ENCODE measurements around the gene GRIK3. TPM values are rescaled to one million over a fixed set of nuclear protein-coding genes. Genes with fewer than 3 reads are reported as not detected.

The GRIK3 gene
- total and polyA plus RNA-seq, 12 donors = 0.09 to 3.1 (median 0.69) TPM

DNA sequence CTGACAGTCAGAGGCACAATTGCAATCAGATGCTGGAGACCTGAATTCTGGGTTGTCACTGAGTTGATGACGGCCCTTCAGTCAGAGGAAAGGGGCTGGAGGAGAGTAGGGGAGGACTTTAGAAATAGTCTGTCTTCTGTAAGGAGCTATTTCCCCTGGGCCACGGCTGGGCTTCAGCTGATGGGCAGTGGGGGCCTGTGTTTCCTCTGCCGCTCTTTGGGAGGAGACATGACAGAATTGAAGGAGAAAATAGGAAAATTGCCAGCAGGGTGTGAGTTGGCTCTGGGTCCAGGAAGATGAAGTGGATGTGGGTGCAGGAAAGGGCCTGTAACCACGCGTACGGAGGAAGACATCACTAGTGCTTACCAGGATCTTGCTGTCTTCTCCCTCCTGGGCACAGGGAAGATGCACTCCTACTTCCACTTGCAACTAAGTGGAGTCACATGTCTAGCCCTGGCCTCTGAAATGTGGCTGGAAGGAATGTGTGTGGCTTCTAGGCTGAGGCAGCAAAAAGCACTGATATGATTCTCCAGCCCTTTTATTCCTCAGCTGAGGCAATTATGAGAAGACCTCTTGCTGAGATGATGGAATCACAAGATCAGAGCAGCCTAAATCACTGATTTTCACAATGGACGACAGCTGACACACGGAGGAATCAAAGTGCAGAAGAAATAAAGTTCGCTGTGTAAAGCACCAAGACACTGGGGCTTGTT lies 250.0 kb downstream of the GRIK3 start:
- H3K36me3 ChIP-seq (replicated peaks in 1 of 2) = no peaks in the 10 kb centered on the region
- TF ChIP-seq POLR2A (IDR thresholded peaks at IDR 0.05) = no peak
- TF ChIP-seq, protein P1, sequence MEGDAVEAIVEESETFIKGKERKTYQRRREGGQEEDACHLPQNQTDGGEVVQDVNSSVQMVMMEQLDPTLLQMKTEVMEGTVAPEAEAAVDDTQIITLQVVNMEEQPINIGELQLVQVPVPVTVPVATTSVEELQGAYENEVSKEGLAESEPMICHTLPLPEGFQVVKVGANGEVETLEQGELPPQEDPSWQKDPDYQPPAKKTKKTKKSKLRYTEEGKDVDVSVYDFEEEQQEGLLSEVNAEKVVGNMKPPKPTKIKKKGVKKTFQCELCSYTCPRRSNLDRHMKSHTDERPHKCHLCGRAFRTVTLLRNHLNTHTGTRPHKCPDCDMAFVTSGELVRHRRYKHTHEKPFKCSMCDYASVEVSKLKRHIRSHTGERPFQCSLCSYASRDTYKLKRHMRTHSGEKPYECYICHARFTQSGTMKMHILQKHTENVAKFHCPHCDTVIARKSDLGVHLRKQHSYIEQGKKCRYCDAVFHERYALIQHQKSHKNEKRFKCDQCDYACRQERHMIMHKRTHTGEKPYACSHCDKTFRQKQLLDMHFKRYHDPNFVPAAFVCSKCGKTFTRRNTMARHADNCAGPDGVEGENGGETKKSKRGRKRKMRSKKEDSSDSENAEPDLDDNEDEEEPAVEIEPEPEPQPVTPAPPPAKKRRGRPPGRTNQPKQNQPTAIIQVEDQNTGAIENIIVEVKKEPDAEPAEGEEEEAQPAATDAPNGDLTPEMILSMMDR (IDR thresholded peaks at IDR 0.05) = no peak
- no peaks in the 10 kb centered on the region for H3K9me3 ChIP-seq (replicated peaks in 1 of 3)
- no peaks in the 10 kb centered on the region for H3K27me3 ChIP-seq
- no peaks in the 10 kb centered on the region for H3K4me1 ChIP-seq (replicated peaks in 1 of 2)
- 74 to 80% (median 77%) methylated on average over 9 of the region's 9 CpGs for WGBS, 4 donors
- DNase-seq = no peak
- no peak overlapping the region for H3K4me3 ChIP-seq
- intact Hi-C loops (cut with DNase I) = no loop called here
- no peak overlapping the region for H3K27ac ChIP-seq

DNA sequence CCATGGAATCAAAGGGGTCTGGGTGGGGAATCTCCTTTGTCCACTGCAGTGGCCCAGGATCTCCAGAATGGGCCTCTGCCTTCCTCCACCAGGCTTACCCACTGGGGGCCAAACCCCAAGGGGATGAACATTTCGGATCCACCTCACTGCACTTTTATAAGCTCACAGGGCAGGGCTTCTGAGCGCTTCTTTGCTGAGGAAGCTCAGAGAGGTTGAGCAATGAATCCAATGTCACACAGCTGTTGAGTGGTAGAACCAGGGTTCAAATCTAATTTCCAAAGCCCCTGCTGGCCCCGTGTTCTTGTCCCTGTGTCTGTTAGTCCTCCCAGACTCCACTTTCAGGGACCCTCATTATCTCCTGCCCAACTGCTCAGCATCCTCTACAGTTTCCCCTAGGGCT lies 250.8 kb downstream of the GRIK3 start:
- Histone ChIP-seq H3K27me3 (no peaks in the 10 kb centered on the region), H3K4me3 (no peak overlapping the region), H3K4me1 (replicated peaks in 1 of 2) (no peaks in the 10 kb centered on the region), H3K27ac (no peak overlapping the region), H3K36me3 (replicated peaks in 1 of 2) (no peaks in the 10 kb centered on the region), H3K9me3 (replicated peaks in 1 of 3) (no peaks in the 10 kb centered on the region)
- intact Hi-C loops (cut with DNase I) = no loop called here
- TF ChIP-seq, protein P1 (IDR thresholded peaks at IDR 0.05) = no peak
- no peak for TF ChIP-seq POLR2A (IDR thresholded peaks at IDR 0.05)
- 71 to 93% (median 87%) methylated on average over 3 of the region's 3 CpGs for WGBS, 4 donors
- no peak for DNase-seq

DNA sequence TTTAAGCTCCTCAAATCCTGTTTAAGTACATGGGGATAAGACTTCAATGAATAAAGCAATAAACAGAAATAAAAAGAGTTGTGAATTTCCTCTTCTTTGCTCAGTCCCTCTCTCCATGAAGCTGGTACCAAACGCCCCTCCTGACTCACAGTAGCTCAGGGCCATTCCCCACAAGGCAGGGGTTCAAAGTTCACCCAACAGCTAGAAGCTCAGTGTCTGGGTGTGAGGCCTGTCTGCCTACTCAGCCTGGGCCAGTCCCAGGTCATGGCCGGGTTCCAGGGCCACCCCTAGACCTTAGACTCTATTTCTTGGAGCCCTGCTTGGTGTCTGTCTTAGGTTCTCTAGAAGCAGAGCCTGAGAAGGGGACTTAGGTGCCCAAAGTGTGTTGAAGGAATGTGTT lies 251.5 kb downstream of the GRIK3 start:
- H3K4me3 ChIP-seq = no peak overlapping the region
- no peak for DNase-seq
- H3K27me3 ChIP-seq = no peaks in the 10 kb centered on the region
- no peak for TF ChIP-seq POLR2A (IDR thresholded peaks at IDR 0.05)
- TF ChIP-seq, protein P1 (IDR thresholded peaks at IDR 0.05) = no peak
- intact Hi-C loops (cut with DNase I) = no loop called here
- H3K9me3 ChIP-seq (replicated peaks in 1 of 3) = no peaks in the 10 kb centered on the region
- 56 to 68% (median 59%) methylated on average over 1 to 2 of the region's 2 CpGs for WGBS, 4 donors
- H3K36me3 ChIP-seq (replicated peaks in 1 of 2) = no peaks in the 10 kb centered on the region
- no peaks in the 10 kb centered on the region for H3K4me1 ChIP-seq (replicated peaks in 1 of 2)
- H3K27ac ChIP-seq = no peak overlapping the region

DNA sequence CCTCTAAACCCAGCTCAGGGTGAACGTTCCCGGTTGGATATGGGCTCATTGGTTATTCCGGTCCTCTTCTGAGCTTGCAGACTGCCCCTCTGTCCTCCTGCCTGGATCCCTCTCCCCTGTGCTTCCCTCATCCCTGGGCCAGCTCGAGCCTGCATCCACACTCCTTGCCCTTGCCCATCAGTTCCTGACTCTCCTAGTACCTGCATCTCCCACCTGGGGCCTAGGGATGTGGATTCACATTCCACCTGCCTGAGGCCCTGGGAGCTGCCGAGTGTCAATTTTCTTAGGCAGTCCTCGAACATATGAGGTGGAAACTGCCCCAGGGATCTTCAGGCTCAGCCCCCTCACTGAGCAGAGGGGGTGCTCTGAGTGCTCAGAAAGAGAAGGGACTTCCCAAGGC lies 252.2 kb downstream of the GRIK3 start:
- Histone ChIP-seq H3K27ac (no peak overlapping the region), H3K27me3 (no peaks in the 10 kb centered on the region), H3K36me3 (replicated peaks in 1 of 2) (no peaks in the 10 kb centered on the region), H3K4me1 (replicated peaks in 1 of 2) (no peaks in the 10 kb centered on the region), H3K9me3 (replicated peaks in 1 of 3) (no peaks in the 10 kb centered on the region), H3K4me3 (no peak overlapping the region)
- intact Hi-C loops (cut with DNase I) = no loop called here
- WGBS, 4 donors = 81 to 91% (median 85%) methylated on average over 5 to 6 of the region's 6 CpGs
- no peak for TF ChIP-seq POLR2A (IDR thresholded peaks at IDR 0.05)
- TF ChIP-seq, protein P1 (IDR thresholded peaks at IDR 0.05) = no peak
- no peak for DNase-seq
